Stimulated activated CD8-positive, alpha-beta memory T cell treated with anti-CD3 and anti-CD28 coated beads, Interleukin-4, amount 100 ng/mL, for 24 hours (primary cell): ENCODE data around the gene CAMSAP2.

ENCODE experiments used
- DNase-seq: peaks from one replicate; pipeline ENCODE4 v3.0.0-alpha.2; 2020; ENCODE audit warnings: low read depth

Gene CAMSAP2

GRCh38 chr1:200899015-200899386 lies 160.3 kb downstream of the CAMSAP2 start:
- no peak for DNase-seq

- no peak for DNase-seq
These were observed 160.8 kb downstream of the CAMSAP2 start for GRCh38 chr1:200899451-200899915.

GRCh38 chr1:200899954-200900867 lies 161.5 kb downstream of the CAMSAP2 start:
- DNase-seq = no peak

GRCh38 chr1:200900877-200901276 lies 162.2 kb downstream of the CAMSAP2 start:
- no peak for DNase-seq

- DNase-seq = no peak
These were observed 162.7 kb downstream of the CAMSAP2 start for GRCh38 chr1:200901350-200901749.

GRCh38 chr1:200901796-200902444 lies 163.2 kb downstream of the CAMSAP2 start:
- no peak for DNase-seq

GRCh38 chr1:200903793-200904192 lies 165.1 kb downstream of the CAMSAP2 start:
- DNase-seq = no peak

GRCh38 chr1:200904772-200905171 lies 166.1 kb downstream of the CAMSAP2 start:
- DNase-seq = no peak

GRCh38 chr1:200905411-200906052 lies 166.8 kb downstream of the CAMSAP2 start:
- DNase-seq = no peak

- no peak for DNase-seq
These were observed 167.8 kb downstream of the CAMSAP2 start for GRCh38 chr1:200906491-200906890.

GRCh38 chr1:200907611-200908097 lies 169.0 kb downstream of the CAMSAP2 start:
- no peak for DNase-seq

GRCh38 chr1:200908191-200908868 lies 169.6 kb downstream of the CAMSAP2 start:
- DNase-seq = no peak

GRCh38 chr1:200909071-200909470 lies 170.4 kb downstream of the CAMSAP2 start:
- DNase-seq = no peak

GRCh38 chr1:200909757-200910239 lies 171.1 kb downstream of the CAMSAP2 start:
- DNase-seq = no peak
